NCI-H345 treated with DMSO at 0.1 percent for 48 hours (cell line): ENCODE results near the gene FGD5.

Experiments used
- DNase-seq: peaks from one replicate; lab custom pipeline; 2025; ENCODE audit not compliant: unreplicated experiment; lab: John Stamatoyannopoulos, UW

The FGD5 gene

GRCh38 chr3:14923476-14923875, 104.7 kb downstream of the FGD5 start:
- no peak for DNase-seq

DNA sequence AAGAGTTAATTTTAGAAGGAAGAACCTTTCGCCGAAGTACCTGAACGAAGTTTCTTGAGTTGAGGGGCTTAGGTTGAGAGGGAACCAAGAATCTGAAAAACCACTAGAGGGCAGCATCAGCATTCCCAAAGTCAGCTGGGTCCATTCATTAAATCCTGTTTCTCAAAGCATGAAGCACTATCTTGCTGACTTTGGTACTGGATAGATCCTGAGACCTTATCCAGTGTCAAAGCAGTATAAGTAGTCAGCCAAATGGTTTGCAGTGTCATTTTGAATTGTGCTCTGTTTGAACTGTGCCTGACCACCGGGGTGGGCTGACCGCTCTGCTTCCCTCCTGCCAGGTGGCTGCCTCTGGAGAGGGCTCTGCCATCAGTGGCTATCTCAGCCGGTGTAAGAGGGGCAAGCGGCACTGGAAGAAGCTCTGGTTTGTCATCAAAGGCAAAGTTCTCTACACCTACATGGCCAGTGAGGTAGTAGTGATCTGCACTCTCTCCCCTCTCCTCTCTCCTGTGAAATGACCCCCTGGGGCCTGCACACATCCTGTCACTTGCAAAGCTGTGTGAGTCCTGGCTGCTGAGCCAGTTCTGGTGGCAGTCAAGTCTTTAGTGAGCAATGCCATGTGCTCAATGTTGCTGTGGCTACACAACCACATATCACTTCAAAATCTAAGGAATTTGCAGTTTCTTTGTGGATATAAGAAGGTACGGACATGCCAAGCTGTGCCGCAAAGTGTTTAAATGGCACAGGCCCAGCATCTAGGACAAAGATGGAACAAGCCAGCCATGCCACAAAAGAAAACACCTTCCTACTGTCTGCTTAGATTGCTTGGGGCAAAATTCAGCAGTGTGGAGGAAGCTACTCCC, 107.2 kb downstream of the FGD5 start:
- peak; percentile 23 for DNase-seq

DNA sequence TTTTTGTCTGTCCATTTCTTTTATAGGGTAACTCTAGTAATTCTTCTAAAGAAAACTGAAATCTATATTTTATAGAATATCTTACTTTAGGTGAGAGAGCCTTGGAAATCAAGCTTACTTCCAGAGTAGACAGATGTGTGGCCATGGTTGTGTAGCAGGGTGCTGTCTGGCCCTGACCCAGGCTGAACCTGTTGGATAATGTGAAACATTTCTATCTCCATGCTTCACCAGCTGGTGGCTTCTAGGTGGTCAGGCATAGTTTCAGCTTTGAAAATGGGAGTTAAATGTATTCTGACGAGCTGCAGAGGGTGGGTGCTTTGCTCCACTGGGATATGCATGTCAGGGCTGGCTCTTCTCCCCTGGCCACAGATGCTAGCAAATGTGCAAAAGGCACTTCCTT, 107.8 kb downstream of the FGD5 start:
- DNase-seq = no peak

- DNase-seq = no peak
Measured at GRCh38 chr3:14927308-14927707, 108.5 kb downstream of the FGD5 start.

- DNase-seq = no peak
Measured at GRCh38 chr3:14929310-14930074, 110.7 kb downstream of the FGD5 start.

DNA sequence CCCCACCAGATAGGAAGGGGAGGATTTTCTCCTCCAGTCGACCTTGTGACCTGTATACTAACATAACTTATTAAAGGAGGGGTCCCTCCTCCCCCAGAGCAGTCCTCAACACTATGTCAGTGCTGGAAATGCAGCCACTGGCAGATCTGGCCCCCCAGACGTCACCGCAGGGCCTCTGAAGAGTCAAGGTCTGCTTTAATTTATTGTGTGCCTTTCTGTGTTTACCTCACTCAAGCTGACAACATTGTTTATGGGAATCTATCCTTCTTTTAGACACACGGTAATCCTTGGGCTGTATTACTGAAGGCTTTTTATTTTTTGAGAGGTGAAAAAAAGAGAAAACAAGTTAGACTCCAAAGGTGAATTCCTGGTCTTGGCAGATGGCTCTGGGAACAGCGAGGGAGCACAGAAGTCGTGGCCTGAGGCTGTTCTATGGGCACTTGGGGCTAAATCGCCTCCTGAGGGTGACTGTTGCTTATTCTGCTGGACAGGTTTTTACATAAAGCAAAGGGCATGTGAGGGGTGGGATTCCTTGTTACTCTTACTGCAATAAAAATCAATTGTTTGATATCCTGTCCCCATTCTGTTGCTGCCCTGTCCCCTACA, 115.2 kb downstream of the FGD5 start:
- no peak for DNase-seq

GRCh38 chr3:14935592-14936345, 117.0 kb downstream of the FGD5 start:
- DNase-seq = no peak

DNA sequence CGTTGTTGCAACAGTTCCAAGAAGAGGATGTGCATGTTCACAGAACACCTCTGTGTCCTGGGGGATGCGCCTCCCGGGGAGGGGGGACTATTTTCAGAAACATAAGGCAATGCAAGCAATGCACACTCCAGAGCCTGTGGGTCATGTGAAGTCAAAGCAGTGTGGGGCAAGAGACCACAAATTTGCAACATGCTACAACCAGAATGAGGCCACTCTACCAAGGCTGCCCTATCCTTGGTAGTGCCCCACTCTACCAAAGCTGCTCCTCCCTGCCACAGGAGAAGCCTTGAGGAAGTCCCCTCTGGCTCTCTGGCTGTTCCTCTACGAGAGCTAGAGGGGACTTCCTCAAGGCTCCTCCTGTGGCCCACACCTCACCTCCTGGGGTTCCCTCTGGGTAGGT, 120.2 kb downstream of the FGD5 start:
- DNase-seq = no peak

- no peak for DNase-seq
Measured at GRCh38 chr3:14941871-14942270, 123.1 kb downstream of the FGD5 start.

- DNase-seq = no peak
Measured at GRCh38 chr3:14943042-14943441, 124.3 kb downstream of the FGD5 start.

- DNase-seq = no peak
Measured at GRCh38 chr3:14946236-14946635, 127.5 kb downstream of the FGD5 start.

GRCh38 chr3:14946739-14947099, 128.0 kb downstream of the FGD5 start:
- DNase-seq = no peak

DNA sequence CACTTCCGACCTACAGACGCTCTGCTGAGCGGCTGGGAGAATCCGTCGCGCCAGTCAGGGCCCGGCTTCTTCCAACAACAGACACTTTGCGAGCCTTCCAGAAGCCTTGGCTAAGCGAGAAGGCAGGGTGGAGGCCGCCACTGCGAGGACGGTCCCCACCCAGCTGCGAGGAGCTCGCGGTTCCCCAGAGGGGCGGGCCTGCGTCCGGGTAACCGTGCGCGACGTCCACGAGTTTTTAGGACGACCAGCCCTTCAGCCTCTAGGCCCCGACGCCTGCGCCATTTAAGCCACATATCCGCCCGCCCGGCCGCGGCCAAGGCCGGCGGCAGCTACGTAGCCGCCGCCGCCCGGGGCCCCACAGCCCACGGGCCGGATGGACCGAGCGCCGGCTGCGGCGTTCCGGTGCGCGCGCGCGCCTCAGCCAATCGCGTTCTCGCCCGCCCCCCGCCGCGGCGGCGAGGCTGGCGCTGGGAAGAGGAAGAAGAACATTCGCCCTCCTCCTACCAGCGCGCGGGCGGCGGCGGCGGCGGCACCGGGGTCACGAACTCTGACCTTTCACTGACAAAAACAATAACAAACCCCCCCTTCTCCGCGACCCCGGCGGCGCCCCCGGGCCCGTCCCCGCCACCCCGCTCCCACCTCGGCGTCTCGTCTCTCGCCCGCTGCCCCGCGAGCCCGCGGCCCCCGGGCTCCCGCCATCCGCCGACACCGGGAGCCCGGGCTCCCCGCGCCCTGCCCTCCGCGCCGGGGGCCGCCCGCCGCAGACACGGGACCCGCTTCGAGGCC, 128.5 kb downstream of the FGD5 start, which contains the start of gene NR2C2:
Gene NR2C2, plus strand, starts transcription at position 484 of the 786 bp plus-strand sequence. CDS start 56,332 bp downstream, outside the sequence.
- peak; percentile 18 for DNase-seq

- DNase-seq = peak; percentile 74
Measured at GRCh38 chr3:14947886-14948608, 129.3 kb downstream of the FGD5 start.

DNA sequence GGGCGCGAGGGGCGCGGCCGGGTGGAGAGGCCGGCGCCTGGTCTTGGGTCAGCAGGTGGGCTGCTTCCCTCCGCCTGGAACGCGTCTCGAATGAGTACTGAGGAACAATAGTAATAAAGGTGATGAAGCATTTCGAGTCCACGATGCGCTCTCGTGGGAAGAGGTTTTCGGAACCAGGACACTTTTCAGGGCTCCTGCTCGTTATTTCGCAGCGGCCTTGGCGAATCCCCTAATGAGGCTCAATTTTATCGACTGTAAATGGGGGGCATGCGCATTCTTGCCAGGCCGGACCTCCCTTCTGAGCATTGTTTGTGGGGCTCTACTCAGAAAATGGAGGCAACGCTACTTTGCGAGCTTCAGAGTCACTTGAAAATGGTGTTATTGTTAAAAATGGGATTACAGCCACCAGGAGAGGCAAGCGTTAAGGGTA, 129.9 kb downstream of the FGD5 start:
- no peak for DNase-seq

- DNase-seq = no peak
Measured at GRCh38 chr3:14949126-14949525, 130.4 kb downstream of the FGD5 start.

DNA sequence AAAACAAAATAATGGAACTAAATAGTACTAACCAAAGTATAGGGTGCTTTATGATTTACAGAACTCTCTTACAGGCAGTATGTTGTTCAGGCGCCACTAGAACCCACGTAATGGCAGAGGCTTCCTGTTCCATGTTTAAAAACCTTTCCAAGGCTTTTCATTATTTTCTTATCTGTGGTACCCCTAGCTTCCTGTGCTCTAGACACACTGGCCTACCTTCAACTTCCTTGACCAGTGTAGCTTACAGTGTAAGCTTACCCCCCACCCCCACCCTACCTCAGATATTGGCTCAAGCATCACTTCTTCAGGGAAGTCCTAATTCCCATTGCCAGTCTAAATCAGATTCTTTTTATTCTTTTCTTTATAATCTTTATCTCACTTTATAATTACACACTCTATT, 131.5 kb downstream of the FGD5 start:
- DNase-seq = no peak

DNA sequence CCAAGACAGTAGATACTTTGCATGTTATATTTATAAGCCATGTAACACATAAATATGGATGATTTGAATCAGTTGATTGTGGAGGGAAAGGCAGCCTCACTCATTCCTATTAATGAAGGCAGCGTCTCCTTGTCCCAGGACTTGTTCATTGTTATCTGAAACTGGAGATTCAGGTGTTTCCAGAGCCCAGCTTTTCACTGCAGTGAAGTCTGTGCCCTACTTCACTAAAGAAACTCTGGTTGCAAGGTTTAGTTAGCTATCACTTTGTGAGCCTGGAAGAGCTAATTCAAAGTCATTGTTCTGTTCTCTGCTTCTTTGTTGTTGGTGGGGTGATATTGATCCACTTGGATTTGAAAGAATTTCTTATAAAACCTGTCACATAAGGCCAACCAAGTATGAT, 138.4 kb downstream of the FGD5 start:
- DNase-seq = no peak

- DNase-seq = no peak
Measured at GRCh38 chr3:14957925-14958324, 139.2 kb downstream of the FGD5 start.
